Measurements from ENCODE around the gene ZNF804A.

DNA sequence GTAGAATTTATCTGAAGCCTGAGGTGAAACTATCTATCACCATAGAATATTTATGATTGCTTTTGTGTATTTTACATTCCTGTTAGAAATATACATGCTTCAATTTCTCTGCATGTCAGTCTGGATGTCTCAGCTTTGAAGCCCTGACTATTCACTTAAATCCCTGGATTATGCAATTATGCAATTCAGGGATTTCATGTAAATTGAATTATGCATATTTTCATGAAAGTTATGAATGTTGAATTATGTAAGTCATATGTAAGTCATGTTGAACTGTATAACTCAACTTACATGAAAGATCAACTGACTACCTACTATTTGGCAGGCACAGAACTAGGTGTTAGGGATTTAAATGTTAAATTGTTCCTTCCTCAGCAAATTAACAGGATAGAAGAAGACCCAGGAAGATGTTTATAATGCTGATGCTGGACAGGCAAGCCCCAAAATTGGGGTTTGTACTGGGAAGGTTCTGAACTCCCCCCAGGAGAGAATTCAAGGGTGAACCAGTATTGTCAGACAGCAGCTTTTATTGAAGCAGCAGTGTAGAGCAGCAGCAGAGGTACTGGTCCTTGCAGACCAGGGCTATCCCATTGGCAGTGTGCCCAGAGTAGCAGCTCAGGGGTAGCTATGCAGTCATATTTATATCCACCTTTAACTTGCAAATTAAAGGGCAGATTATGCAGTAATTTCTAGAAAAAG lies 236.5 kb downstream of the ZNF804A start:
- TF ChIP-seq, protein P1, sequence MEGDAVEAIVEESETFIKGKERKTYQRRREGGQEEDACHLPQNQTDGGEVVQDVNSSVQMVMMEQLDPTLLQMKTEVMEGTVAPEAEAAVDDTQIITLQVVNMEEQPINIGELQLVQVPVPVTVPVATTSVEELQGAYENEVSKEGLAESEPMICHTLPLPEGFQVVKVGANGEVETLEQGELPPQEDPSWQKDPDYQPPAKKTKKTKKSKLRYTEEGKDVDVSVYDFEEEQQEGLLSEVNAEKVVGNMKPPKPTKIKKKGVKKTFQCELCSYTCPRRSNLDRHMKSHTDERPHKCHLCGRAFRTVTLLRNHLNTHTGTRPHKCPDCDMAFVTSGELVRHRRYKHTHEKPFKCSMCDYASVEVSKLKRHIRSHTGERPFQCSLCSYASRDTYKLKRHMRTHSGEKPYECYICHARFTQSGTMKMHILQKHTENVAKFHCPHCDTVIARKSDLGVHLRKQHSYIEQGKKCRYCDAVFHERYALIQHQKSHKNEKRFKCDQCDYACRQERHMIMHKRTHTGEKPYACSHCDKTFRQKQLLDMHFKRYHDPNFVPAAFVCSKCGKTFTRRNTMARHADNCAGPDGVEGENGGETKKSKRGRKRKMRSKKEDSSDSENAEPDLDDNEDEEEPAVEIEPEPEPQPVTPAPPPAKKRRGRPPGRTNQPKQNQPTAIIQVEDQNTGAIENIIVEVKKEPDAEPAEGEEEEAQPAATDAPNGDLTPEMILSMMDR (conservative IDR thresholded peaks at IDR 0.05; ENCODE audit: low read depth, low read length): no peak
- TF ChIP-seq FOS (IDR thresholded peaks at IDR 0.05; ENCODE audit: low read depth, low read length) (no peak), BHLHE40 (IDR thresholded peaks at IDR 0.05; ENCODE audit: low read depth, low read length) (no peak), RFX5 (IDR thresholded peaks at IDR 0.05; ENCODE audit: low read depth, low read length) (no peak), CEBPB (IDR thresholded peaks at IDR 0.05; ENCODE audit: low read depth, low read length) (no peak), NFE2L2 (IDR thresholded peaks at IDR 0.05; ENCODE audit: low read depth, low read length) (no peak), POLR2A (IDR thresholded peaks at IDR 0.05; ENCODE audit: low read depth, low read length) (no peak), MXI1 (IDR thresholded peaks at IDR 0.05; ENCODE audit: borderline replicate concordance, low read depth, low read length) (no peak), RCOR1 (IDR thresholded peaks at IDR 0.05; ENCODE audit: insufficient replicate concordance, low read length) (no peak)
- TF ChIP-seq, protein P2, sequence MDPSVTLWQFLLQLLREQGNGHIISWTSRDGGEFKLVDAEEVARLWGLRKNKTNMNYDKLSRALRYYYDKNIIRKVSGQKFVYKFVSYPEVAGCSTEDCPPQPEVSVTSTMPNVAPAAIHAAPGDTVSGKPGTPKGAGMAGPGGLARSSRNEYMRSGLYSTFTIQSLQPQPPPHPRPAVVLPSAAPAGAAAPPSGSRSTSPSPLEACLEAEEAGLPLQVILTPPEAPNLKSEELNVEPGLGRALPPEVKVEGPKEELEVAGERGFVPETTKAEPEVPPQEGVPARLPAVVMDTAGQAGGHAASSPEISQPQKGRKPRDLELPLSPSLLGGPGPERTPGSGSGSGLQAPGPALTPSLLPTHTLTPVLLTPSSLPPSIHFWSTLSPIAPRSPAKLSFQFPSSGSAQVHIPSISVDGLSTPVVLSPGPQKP (IDR thresholded peaks at IDR 0.05; ENCODE audit: borderline replicate concordance, low read depth, low read length): no peak
